Measurements from ENCODE around the gene ABHD12. TPM values are rescaled to one million over a fixed set of nuclear protein-coding genes. Genes with fewer than 3 reads are reported as not detected.
A peak's percentile ranks its signal among the peaks of the same experiment; 100 is the strongest.
"Not testable (repeated sequence)": the region's sequence is repeated elsewhere in the genome, so short reads cannot be mapped to it uniquely, and the experiment has no call there.

The ABHD12 gene
- total RNA-seq, 2 donors from 2014 or later = 48.5 to 49.8 TPM

DNA sequence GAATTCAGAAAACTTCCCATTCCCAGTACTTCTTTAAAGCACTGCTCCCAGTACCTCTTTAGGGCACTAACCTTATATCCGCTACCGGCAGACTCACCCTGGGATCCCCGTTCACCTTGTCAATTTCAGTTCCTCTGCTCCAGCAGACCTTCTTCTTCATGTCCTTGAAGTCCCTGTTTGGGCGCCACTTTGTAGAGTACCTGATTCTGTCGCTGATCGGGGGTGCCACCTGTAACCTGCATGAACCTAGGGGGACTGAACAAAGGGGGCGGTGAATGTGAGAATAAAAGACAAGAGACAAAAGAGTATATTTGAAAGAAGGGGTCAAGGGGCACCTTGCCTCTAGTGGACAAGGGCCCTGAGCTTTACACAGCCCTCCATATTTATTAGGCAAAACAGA lies 11.9 kb upstream of the ABHD12 start:
- no peak overlapping the region for H3K27ac ChIP-seq
- no peaks in the 10 kb centered on the region for H3K36me3 ChIP-seq
- DNase-seq (ENCODE audit: low spot score) = no peak
- H3K27me3 ChIP-seq (replicated peaks; ENCODE audit: insufficient read depth) = no peaks in the 10 kb centered on the region
- peaks cover 0 to 4% of the 10 kb centered on the region in 2 donors for H3K4me1 ChIP-seq (ENCODE audit: control insufficient read depth in 1 of 2, low read depth in 2 of 2)
- TF ChIP-seq, protein P1, sequence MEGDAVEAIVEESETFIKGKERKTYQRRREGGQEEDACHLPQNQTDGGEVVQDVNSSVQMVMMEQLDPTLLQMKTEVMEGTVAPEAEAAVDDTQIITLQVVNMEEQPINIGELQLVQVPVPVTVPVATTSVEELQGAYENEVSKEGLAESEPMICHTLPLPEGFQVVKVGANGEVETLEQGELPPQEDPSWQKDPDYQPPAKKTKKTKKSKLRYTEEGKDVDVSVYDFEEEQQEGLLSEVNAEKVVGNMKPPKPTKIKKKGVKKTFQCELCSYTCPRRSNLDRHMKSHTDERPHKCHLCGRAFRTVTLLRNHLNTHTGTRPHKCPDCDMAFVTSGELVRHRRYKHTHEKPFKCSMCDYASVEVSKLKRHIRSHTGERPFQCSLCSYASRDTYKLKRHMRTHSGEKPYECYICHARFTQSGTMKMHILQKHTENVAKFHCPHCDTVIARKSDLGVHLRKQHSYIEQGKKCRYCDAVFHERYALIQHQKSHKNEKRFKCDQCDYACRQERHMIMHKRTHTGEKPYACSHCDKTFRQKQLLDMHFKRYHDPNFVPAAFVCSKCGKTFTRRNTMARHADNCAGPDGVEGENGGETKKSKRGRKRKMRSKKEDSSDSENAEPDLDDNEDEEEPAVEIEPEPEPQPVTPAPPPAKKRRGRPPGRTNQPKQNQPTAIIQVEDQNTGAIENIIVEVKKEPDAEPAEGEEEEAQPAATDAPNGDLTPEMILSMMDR (IDR thresholded peaks at IDR 0.05) = no peak
- peaks cover 14% of the 10 kb centered on the region for H3K9me3 ChIP-seq
- ATAC-seq (ENCODE audit: insufficient number of reproducible peaks, low FRiP score, low read depth) = no peak
- H3K4me3 ChIP-seq = no peak overlapping the region

GRCh38 chr20:25400291-25400732 lies 9.7 kb upstream of the ABHD12 start:
- not testable (repeated sequence) for H3K27ac ChIP-seq; H3K36me3 ChIP-seq; H3K27me3 ChIP-seq (replicated peaks; ENCODE audit: insufficient read depth); DNase-seq (ENCODE audit: low spot score); H3K4me1 ChIP-seq (ENCODE audit: control insufficient read depth in 1 of 2, low read depth in 2 of 2); ATAC-seq (ENCODE audit: insufficient number of reproducible peaks, low FRiP score, low read depth); H3K4me3 ChIP-seq
- peaks cover 14% of the 10 kb centered on the region for H3K9me3 ChIP-seq

- ATAC-seq (ENCODE audit: insufficient number of reproducible peaks, low FRiP score, low read depth) (peak; percentile 89), DNase-seq (ENCODE audit: low spot score) (no peak)
- Histone ChIP-seq H3K27me3 (replicated peaks; ENCODE audit: insufficient read depth) (no peaks in the 10 kb centered on the region), H3K4me1 (ENCODE audit: control insufficient read depth in 1 of 2, low read depth in 2 of 2) (no peaks in the 10 kb centered on the region), H3K27ac (no peak overlapping the region), H3K36me3 (no peaks in the 10 kb centered on the region), H3K4me3 (no peak overlapping the region), H3K9me3 (peaks cover 14% of the 10 kb centered on the region)
- TF ChIP-seq, protein P1 (IDR thresholded peaks at IDR 0.05) = peak; percentile 61
These were observed 8.4 kb upstream of the ABHD12 start for GRCh38 chr20:25399037-25399430.

DNA sequence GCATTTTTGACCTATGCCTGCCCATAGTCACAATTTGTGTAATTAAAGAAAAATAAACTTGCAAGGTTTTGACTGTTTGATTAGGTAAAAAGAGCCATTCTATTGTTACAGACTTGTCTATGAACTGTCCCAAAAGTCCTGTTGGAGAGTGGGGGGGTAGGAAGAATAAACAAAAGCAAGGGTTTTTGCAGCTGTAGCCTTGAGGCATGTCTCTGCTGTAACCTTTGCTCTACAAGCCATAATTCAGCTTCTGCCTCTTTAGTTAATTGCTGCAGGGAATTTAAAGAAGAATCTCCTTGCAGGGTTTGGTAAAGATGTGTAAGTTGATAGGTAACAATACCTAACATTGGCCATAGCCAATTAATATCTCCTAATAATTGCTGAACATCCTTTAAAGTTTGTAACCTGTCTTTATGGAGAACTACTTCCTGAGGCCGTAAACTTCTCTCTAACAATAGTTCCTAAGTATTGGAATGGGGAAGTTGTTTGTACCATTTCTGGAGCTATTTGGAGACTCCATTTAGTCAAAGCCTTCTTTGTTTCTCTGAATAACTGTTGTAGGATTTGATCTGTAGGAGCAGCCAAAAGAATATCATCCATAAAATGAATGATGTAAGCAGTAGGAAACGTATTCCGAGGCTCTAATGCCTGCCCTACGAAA lies 7.9 kb upstream of the ABHD12 start:
- no peaks in the 10 kb centered on the region for H3K4me1 ChIP-seq (ENCODE audit: control insufficient read depth in 1 of 2, low read depth in 2 of 2)
- no peak overlapping the region for H3K27ac ChIP-seq
- no peak for ATAC-seq (ENCODE audit: insufficient number of reproducible peaks, low FRiP score, low read depth)

DNA sequence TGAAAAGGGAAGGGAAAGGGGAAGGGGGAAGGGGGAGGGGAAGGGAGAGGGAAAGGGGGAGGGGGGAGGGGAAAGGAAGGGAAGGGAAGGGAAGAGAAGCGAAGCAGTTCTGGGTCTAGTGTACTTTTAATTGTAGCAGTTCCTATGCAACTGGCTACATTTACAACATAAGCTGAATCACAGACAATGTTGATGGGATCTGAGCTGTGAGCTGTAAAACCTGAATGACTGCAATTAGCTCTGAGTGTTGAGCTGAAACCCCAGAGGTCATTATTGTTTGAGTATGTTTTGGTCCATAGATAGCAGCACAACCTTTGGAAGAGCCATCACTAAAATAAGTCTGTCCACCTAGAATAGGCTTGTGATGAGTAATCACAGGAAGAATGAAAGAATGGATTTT lies 7.2 kb upstream of the ABHD12 start:
- Histone ChIP-seq H3K4me1 (ENCODE audit: control insufficient read depth in 1 of 2, low read depth in 2 of 2) (no peaks in the 10 kb centered on the region), H3K27me3 (replicated peaks; ENCODE audit: insufficient read depth) (no peaks in the 10 kb centered on the region), H3K4me3 (no peak overlapping the region), H3K27ac (no peak overlapping the region), H3K36me3 (no peaks in the 10 kb centered on the region), H3K9me3 (peaks cover 6% of the 10 kb centered on the region)
- no peak for DNase-seq (ENCODE audit: low spot score)
- no peak for ATAC-seq (ENCODE audit: insufficient number of reproducible peaks, low FRiP score, low read depth)
- TF ChIP-seq, protein P1 (IDR thresholded peaks at IDR 0.05) = no peak

More for the DNA sequence above, 7.9 kb upstream of the ABHD12 start:
- no peaks in the 10 kb centered on the region for H3K36me3 ChIP-seq
- TF ChIP-seq, protein P1 (IDR thresholded peaks at IDR 0.05) = no peak
- no peak overlapping the region for H3K4me3 ChIP-seq
- H3K9me3 ChIP-seq = peaks cover 12% of the 10 kb centered on the region
- no peak for DNase-seq (ENCODE audit: low spot score)
- no peaks in the 10 kb centered on the region for H3K27me3 ChIP-seq (replicated peaks; ENCODE audit: insufficient read depth)

DNA sequence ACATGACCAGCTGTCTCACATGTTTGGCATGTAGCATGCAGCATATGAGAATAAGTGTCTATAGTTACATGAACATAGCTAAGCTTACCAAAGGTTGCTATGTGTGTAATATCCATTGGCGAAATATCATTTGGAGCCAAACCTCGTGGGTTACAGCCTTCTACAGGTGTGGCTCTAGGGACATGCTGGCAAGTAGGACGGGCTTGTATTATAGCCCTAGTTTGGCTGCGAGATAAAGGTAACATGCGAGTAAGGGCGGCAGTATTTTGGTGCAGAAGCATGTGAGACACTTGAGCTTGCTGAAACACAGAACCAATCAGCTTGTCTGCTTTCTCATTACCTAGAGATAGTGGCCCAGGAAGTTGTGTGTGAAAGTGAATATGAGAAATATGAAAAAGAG lies 6.5 kb upstream of the ABHD12 start:
- Histone ChIP-seq H3K36me3 (no peaks in the 10 kb centered on the region), H3K27me3 (replicated peaks; ENCODE audit: insufficient read depth) (no peaks in the 10 kb centered on the region), H3K4me3 (no peak overlapping the region), H3K4me1 (ENCODE audit: control insufficient read depth in 1 of 2, low read depth in 2 of 2) (no peaks in the 10 kb centered on the region), H3K27ac (no peak overlapping the region), H3K9me3 (no peaks in the 10 kb centered on the region)
- ATAC-seq (ENCODE audit: insufficient number of reproducible peaks, low FRiP score, low read depth) (no peak), DNase-seq (ENCODE audit: low spot score) (no peak)
- TF ChIP-seq, protein P1 (IDR thresholded peaks at IDR 0.05) = no peak

Data from thoracic aorta (tissue), 2 donors.